Measurements from ENCODE around the gene GKAP1. TPM values are rescaled to one million over a fixed set of nuclear protein-coding genes. Genes with fewer than 3 reads are reported as not detected.
A peak's percentile ranks its signal among the peaks of the same experiment; 100 is the strongest.

Gene GKAP1
- total and polyA plus RNA-seq, 2 of the 13 experiments (the other 11 are each of a cell fraction or from before 2014, with no cell fraction given) = 5.6 to 6.1 TPM

- 0 out of 2 replicates have a peak, but pooled peaks have one; percentile 1 for TF ChIP-seq AHDC1 (CRISPR knock-in tag; IDR thresholded peaks at IDR 0.05; ENCODE audit: borderline replicate concordance)
- TF ChIP-seq CTCF (CRISPR knock-in tag; IDR thresholded peaks at IDR 0.05) = peak; percentile 76
- TF ChIP-seq, protein P1, sequence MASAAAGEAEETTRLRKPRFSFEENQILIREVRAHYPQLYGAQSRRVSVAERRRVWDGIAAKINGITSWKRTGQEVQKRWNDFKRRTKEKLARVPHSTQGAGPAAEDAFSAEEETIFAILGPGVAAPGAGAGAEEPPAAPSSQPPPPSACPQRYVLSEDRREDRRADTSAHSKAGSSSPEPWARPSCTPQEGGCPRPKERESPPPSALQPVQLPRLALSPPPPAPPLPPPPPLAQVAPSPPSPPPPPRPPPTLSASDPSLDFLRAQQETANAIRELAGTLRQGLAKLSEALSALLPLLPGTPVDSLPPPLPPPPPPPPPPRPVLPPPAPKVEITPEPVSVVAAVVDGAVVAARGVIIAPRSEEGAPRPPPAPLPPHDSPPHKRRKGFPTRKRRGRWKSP (CRISPR knock-in tag; IDR thresholded peaks at IDR 0.05) = peak; percentile 37; the same call in 1 of the 2 replicates
- TF ChIP-seq ZNF574 (CRISPR knock-in tag; IDR thresholded peaks at IDR 0.05) = 0 out of 2 replicates have a peak, but pooled peaks have one; percentile 2
- TF ChIP-seq CEBPB (IDR thresholded peaks at IDR 0.05; ENCODE audit: borderline replicate concordance, low read depth, low read length) = peak; percentile 98
- TF ChIP-seq TGIF2 (CRISPR knock-in tag; IDR thresholded peaks at IDR 0.05) = peak; percentile 93
- 0 out of 2 replicates have a peak, but pooled peaks have one; percentile 3 for TF ChIP-seq SMAD3 (CRISPR knock-in tag; IDR thresholded peaks at IDR 0.05)
- TF ChIP-seq FOXK1 (CRISPR knock-in tag; IDR thresholded peaks at IDR 0.05; ENCODE audit: borderline replicate concordance, low read depth) = peak; percentile 47; the same call in 1 of the 2 replicates
- TF ChIP-seq SOX5 (CRISPR knock-in tag; IDR thresholded peaks at IDR 0.05; ENCODE audit: borderline replicate concordance) = 0 out of 2 replicates have a peak, but pooled peaks have one; percentile 23
- 0 out of 2 replicates have a peak, but pooled peaks have one; percentile 31 for TF ChIP-seq ZNF709 (CRISPR knock-in tag; IDR thresholded peaks at IDR 0.05)
- peak; percentile 78 for TF ChIP-seq FOXA3 (CRISPR knock-in tag; IDR thresholded peaks at IDR 0.05)
- TF ChIP-seq, protein P2, sequence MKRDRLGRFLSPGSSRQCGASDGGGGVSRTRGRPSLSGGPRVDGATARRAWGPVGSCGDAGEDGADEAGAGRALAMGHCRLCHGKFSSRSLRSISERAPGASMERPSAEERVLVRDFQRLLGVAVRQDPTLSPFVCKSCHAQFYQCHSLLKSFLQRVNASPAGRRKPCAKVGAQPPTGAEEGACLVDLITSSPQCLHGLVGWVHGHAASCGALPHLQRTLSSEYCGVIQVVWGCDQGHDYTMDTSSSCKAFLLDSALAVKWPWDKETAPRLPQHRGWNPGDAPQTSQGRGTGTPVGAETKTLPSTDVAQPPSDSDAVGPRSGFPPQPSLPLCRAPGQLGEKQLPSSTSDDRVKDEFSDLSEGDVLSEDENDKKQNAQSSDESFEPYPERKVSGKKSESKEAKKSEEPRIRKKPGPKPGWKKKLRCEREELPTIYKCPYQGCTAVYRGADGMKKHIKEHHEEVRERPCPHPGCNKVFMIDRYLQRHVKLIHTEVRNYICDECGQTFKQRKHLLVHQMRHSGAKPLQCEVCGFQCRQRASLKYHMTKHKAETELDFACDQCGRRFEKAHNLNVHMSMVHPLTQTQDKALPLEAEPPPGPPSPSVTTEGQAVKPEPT (CRISPR knock-in tag; IDR thresholded peaks at IDR 0.05; ENCODE audit: low read depth) = 0 out of 2 replicates have a peak, but pooled peaks have one; percentile 9
These were observed 108.9 kb downstream of the GKAP1 start (continued) for GRCh38 chr9:83708515-83709158.

Measured in HepG2 (cell line).